BE2C (cell line): Measurements from ENCODE around the gene RAD9A.

ENCODE experiments used
- DNase-seq: peaks from one replicate; pipeline ENCODE4 v3.0.0-alpha.2; 2020
- H3K27me3 ChIP-seq: fragments of 250-450 bp; sonication (Bioruptor Pico); 2 replicates; pipeline ENCODE4 v1.5.1; 2020; ENCODE audit warnings: mild to moderate bottlenecking
- H3K36me3 ChIP-seq: fragments of 250-450 bp; sonication (Bioruptor Pico); 2 replicates; pipeline ENCODE4 v1.5.1; 2020; ENCODE audit warnings: mild to moderate bottlenecking
- H3K4me1 ChIP-seq: fragments of 250-450 bp; sonication (Bioruptor Pico); 2 replicates; pipeline ENCODE4 v1.5.1; 2020
- H3K4me3 ChIP-seq: 2 replicates; pipeline ENCODE4 v1.5.1; 2011; ENCODE audit warnings: low read depth, low read length
- H3K9me3 ChIP-seq: fragments of 250-450 bp; sonication (Bioruptor Pico); 2 replicates; pipeline ENCODE4 v1.5.1; 2020
- CTCF ChIP-seq: IDR thresholded peaks from 2 replicates; pipeline ENCODE4 v1.5.1; 2012; ENCODE audit warnings: mild to moderate bottlenecking, low read depth, low read length

Gene RAD9A

GRCh38 chr11:67349036-67349435, 42.8 kb upstream of the RAD9A start:
- H3K36me3 ChIP-seq, result no peaks in the 10 kb centered on the region
- H3K27me3 ChIP-seq, result no peaks in the 10 kb centered on the region
- no peak for DNase-seq
- H3K9me3 ChIP-seq, result no peaks in the 10 kb centered on the region
- H3K4me1 ChIP-seq, result peaks cover 4% of the 10 kb centered on the region; the same call in 1 of the 2 replicates
- no peak overlapping the region for H3K4me3 ChIP-seq
- TF ChIP-seq CTCF, result no peak

GRCh38 chr11:67349457-67349856, 42.3 kb upstream of the RAD9A start:
- peaks cover 8% of the 10 kb centered on the region for H3K4me1 ChIP-seq
- H3K27me3 ChIP-seq, result no peaks in the 10 kb centered on the region
- H3K4me3 ChIP-seq, result no peak overlapping the region
- no peaks in the 10 kb centered on the region for H3K9me3 ChIP-seq
- no peak for DNase-seq
- TF ChIP-seq CTCF, result no peak
- H3K36me3 ChIP-seq, result no peaks in the 10 kb centered on the region

- H3K27me3 ChIP-seq, result no peaks in the 10 kb centered on the region
- no peak for DNase-seq
- H3K36me3 ChIP-seq, result no peaks in the 10 kb centered on the region
- H3K4me1 ChIP-seq, result peaks cover 13% of the 10 kb centered on the region
- H3K9me3 ChIP-seq, result no peaks in the 10 kb centered on the region
- TF ChIP-seq CTCF, result no peak
- H3K4me3 ChIP-seq, result no peak overlapping the region
Observed at GRCh38 chr11:67349928-67350465, 41.8 kb upstream of the RAD9A start.

GRCh38 chr11:67351275-67352005, 40.3 kb upstream of the RAD9A start:
- DNase-seq, result no peak
- peaks cover 16% of the 10 kb centered on the region for H3K4me1 ChIP-seq
- TF ChIP-seq CTCF, result peak; percentile 97
- no peaks in the 10 kb centered on the region for H3K36me3 ChIP-seq
- no peaks in the 10 kb centered on the region for H3K9me3 ChIP-seq
- no peaks in the 10 kb centered on the region for H3K27me3 ChIP-seq
- H3K4me3 ChIP-seq, result no peak overlapping the region

GRCh38 chr11:67352546-67353316, 39.1 kb upstream of the RAD9A start:
- no peak for TF ChIP-seq CTCF
- Histone ChIP-seq H3K27me3 (no peaks in the 10 kb centered on the region), H3K4me3 (peak overlapping the region; percentile 68), H3K9me3 (no peaks in the 10 kb centered on the region), H3K4me1 (peaks cover 16% of the 10 kb centered on the region), H3K36me3 (no peaks in the 10 kb centered on the region)
- DNase-seq, result peak; percentile 52
